Testis (tissue), 2 donors: ENCODE results near the gene ERBB3.

ENCODE experiments used
- POLR2A ChIP-seq: fragments of 450-650 bp; IDR thresholded peaks from one replicate; pipeline ENCODE4 v1.6.1; 2017; ENCODE audit warnings: antibody characterized with exemption, mild to moderate bottlenecking, moderate library complexity
- TF ChIP-seq, protein P1 (sequence below), 3 experiments: fragments of 450-650 bp in 2 of 3; fragments of 200-600 bp in 1 of 3; sonication (generic) in 1 of 3; IDR thresholded peaks; one replicate each; pipeline ENCODE4 v1.5.1; 2016 to 2019; ENCODE audit warnings: antibody characterized with exemption in 3 of 3, mild to moderate bottlenecking in 2 of 3, moderate library complexity in 1 of 3

DNA sequence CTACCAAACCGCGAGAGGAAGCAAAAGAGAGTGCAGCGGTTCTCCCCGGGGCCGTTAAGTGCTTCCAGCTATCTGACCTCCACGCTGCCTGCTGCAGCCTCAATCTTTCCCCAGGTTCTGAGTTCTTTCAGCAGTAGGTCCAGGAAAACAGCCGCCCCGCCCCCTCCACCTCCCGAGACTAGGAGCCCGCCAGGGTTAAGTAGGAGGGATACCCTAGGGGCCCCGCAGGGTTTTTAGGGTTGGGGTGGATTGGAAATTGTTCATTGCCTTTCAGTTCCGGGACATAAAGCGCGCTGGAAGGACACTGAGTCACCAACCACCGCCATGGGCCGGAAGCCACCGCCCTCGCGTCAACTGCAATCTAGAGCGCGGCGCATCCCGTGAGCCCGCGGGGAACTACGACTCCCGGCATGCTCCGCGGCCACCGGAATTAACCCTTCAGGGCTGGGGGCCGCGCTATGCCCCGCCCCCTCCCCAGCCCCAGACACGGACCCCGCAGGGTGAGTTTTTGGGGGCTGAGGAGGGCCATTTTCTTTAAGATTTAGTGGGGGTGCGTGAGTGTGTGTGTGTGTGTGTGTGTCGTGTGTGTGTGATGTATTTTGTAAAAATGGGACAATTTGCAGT lies 72.3 kb downstream of the ERBB3 start, which contains the start of gene MYL6B:
- TF ChIP-seq, protein P1, sequence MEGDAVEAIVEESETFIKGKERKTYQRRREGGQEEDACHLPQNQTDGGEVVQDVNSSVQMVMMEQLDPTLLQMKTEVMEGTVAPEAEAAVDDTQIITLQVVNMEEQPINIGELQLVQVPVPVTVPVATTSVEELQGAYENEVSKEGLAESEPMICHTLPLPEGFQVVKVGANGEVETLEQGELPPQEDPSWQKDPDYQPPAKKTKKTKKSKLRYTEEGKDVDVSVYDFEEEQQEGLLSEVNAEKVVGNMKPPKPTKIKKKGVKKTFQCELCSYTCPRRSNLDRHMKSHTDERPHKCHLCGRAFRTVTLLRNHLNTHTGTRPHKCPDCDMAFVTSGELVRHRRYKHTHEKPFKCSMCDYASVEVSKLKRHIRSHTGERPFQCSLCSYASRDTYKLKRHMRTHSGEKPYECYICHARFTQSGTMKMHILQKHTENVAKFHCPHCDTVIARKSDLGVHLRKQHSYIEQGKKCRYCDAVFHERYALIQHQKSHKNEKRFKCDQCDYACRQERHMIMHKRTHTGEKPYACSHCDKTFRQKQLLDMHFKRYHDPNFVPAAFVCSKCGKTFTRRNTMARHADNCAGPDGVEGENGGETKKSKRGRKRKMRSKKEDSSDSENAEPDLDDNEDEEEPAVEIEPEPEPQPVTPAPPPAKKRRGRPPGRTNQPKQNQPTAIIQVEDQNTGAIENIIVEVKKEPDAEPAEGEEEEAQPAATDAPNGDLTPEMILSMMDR (IDR thresholded peaks at IDR 0.05), result peak in 1 of 3 experiments; percentile 37
- TF ChIP-seq POLR2A, result no peak
